ENCODE results near the gene CLIC4.
"Not testable (repeated sequence)": the region's sequence is repeated elsewhere in the genome, so short reads cannot be mapped to it uniquely, and the experiment has no call there.

The CLIC4 gene

GRCh38 chr1:24875991-24876506, 130.8 kb downstream of the CLIC4 start:
- no peak for DNase-seq (ENCODE audit: low spot score)

GRCh38 chr1:24878045-24878444, 132.8 kb downstream of the CLIC4 start:
- DNase-seq (ENCODE audit: low spot score) = no peak

GRCh38 chr1:24878775-24879742, 133.8 kb downstream of the CLIC4 start:
- no peak for DNase-seq (ENCODE audit: low spot score)

- no peak for DNase-seq (ENCODE audit: low spot score)
Measured at GRCh38 chr1:24881034-24881433, 135.8 kb downstream of the CLIC4 start.

- no peak for DNase-seq (ENCODE audit: low spot score)
Measured at GRCh38 chr1:24884751-24885150, 139.5 kb downstream of the CLIC4 start.

GRCh38 chr1:24886241-24886640, 141.0 kb downstream of the CLIC4 start:
- no peak for DNase-seq (ENCODE audit: low spot score)

- DNase-seq (ENCODE audit: low spot score) = no peak
Measured at GRCh38 chr1:24888061-24888970, 143.1 kb downstream of the CLIC4 start.

- no peak for DNase-seq (ENCODE audit: low spot score)
Measured at GRCh38 chr1:24888971-24889676, 143.9 kb downstream of the CLIC4 start.

GRCh38 chr1:24890887-24891286, 145.6 kb downstream of the CLIC4 start:
- no peak for DNase-seq (ENCODE audit: low spot score)

- DNase-seq (ENCODE audit: low spot score) = not testable (repeated sequence)
Measured at GRCh38 chr1:24891367-24891766, 146.1 kb downstream of the CLIC4 start.

- DNase-seq (ENCODE audit: low spot score) = no peak
Measured at GRCh38 chr1:24892188-24893153, 147.2 kb downstream of the CLIC4 start.

- DNase-seq (ENCODE audit: low spot score) = no peak
Measured at GRCh38 chr1:24893431-24893830, 148.2 kb downstream of the CLIC4 start.
